SU-DHL-6 (cell line): ENCODE results near the gene NUTM1.

ENCODE experiments used
- H2AFZ ChIP-seq: fragments of 200-600 bp; sonication (generic); 2 replicates; pipeline ENCODE4 v1.6.1; 2014; ENCODE audit warnings: low read depth, mild to moderate bottlenecking, moderate library complexity, mixed read lengths, antibody characterized with exemption, low read length; ENCODE audit not compliant: severe bottlenecking
- H3F3A ChIP-seq: fragments of 200-600 bp; shearing (Covaris generic); 2 replicates; pipeline ENCODE4 v1.6.0; 2016; ENCODE audit warnings: antibody characterized with exemption, mild to moderate bottlenecking; ENCODE audit not compliant: insufficient read depth
- H3K27ac ChIP-seq: fragments of 200-600 bp; sonication (generic); 2 replicates; pipeline ENCODE4 v1.5.1; 2016; ENCODE audit warnings: low read depth, mild to moderate bottlenecking, low read length, moderate library complexity, mixed read lengths
- H3K27me3 ChIP-seq: fragments of 200-600 bp; sonication (generic), shearing (Covaris generic); 2 replicates; pipeline ENCODE4 v1.6.0; 2014; ENCODE audit warnings: mild to moderate bottlenecking, low read length
- H3K36me3 ChIP-seq: fragments of 200-600 bp; sonication (generic); 2 replicates; pipeline ENCODE4 v1.6.1; 2014; ENCODE audit warnings: mild to moderate bottlenecking, low read length, mixed read lengths
- H3K4me2 ChIP-seq: fragments of 300-600, 200-600 bp; shearing (Covaris generic), sonication (generic); 2 replicates; pipeline ENCODE4 v1.6.0; 2014; ENCODE audit warnings: low read length, low read depth, mild to moderate bottlenecking; ENCODE audit not compliant: poor library complexity, severe bottlenecking
- H3K4me3 ChIP-seq: fragments of 200-600 bp; sonication (generic); 2 replicates; pipeline ENCODE4 v1.5.1; 2014; ENCODE audit warnings: antibody characterized with exemption, low read length, mild to moderate bottlenecking, mixed read lengths; ENCODE audit not compliant: insufficient read depth, poor library complexity, severe bottlenecking
- H3K79me2 ChIP-seq: fragments of 200-600 bp; sonication (generic); 2 replicates; pipeline ENCODE4 v1.6.1; 2014; ENCODE audit warnings: mild to moderate bottlenecking, low read length, moderate library complexity; ENCODE audit not compliant: insufficient read depth
- H3K9ac ChIP-seq: fragments of 200-600 bp; sonication (generic); 2 replicates; pipeline ENCODE4 v1.7.0; 2014; ENCODE audit warnings: mild to moderate bottlenecking, low read length
- H3K9me2 ChIP-seq: fragments of 200-600 bp; sonication (generic); replicated peaks from 2 replicates; pipeline ENCODE4 v1.6.1; 2014; ENCODE audit warnings: low read length; ENCODE audit not compliant: insufficient read depth
- H3K9me3 ChIP-seq: fragments of 200-600 bp; sonication (generic); 2 replicates; pipeline ENCODE4 v1.6.1; 2014; ENCODE audit warnings: low read length, mixed read lengths; ENCODE audit not compliant: insufficient read depth
- H4K20me1 ChIP-seq: fragments of 200-600 bp; sonication (generic); 2 replicates; pipeline ENCODE4 v1.6.1; 2014; ENCODE audit warnings: low read depth, mild to moderate bottlenecking, antibody characterized with exemption, low read length, moderate library complexity, mixed read lengths
- EZH2phosphoT487 ChIP-seq: fragments of 200-600 bp; sonication (generic), shearing (Covaris generic); conservative IDR thresholded peaks from 2 replicates; pipeline ENCODE4 v1.6.1; 2018; ENCODE audit warnings: mild to moderate bottlenecking, antibody characterized with exemption, low read length, moderate library complexity, mixed read lengths
- TF ChIP-seq, protein P1 (sequence below): fragments of 200-600 bp; sonication (generic); IDR thresholded peaks from one replicate; pipeline ENCODE4 v1.5.1; 2017; ENCODE audit warnings: antibody characterized with exemption, mild to moderate bottlenecking, low read length, moderate library complexity; ENCODE audit not compliant: insufficient read depth, poor library complexity, severe bottlenecking

Gene NUTM1

DNA sequence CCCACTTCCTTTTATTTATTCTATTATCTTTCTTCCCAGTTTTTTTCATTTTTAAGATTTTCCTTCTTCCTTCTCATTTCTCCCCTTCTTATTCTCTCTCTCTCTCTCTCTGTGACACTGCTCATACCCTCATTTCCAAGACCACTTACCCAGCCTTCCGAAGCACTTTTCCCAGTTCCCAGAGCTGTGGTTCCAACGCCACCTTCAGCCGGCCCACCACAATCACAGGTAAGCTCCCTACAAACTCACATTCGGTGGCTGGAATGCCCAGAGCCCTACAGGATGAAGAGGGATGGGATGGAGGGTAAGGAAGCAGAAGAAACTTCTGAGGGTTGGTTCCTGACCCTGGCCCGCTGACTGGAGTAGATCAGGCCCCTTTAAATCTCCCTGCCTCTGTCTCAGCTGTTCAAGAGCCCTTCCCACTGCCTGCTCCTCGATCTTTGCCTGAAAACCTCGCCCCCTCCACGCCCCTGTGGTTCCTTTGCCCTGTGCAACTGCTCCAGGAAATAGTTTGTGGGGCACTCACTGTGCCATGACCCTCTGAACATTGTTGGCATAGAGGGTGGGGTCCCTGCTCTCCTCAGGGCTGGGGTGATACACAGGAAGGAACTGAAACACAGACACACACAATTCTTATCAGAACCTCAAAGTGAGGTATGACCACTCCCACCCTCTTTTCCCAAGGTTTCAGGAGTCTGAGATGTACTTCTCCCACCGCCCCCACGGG lies 19.1 kb downstream of the NUTM1 start:
- Histone ChIP-seq H3K79me2 (peaks cover 18% of the 10 kb centered on the region; the same call in 1 of the 2 replicates), H3K4me2 (no peak overlapping the region), H2AFZ (no peak overlapping the region), H3K9me2 (no peaks in the 10 kb centered on the region), H3K27me3 (no peaks in the 10 kb centered on the region), H3K27ac (no peak overlapping the region), H4K20me1 (no peaks in the 10 kb centered on the region), H3K9ac (no peak overlapping the region), H3K4me3 (no peak overlapping the region), H3K9me3 (no peaks in the 10 kb centered on the region), H3F3A (no peaks in the 10 kb centered on the region), H3K36me3 (no peaks in the 10 kb centered on the region)
- TF ChIP-seq, protein P1, sequence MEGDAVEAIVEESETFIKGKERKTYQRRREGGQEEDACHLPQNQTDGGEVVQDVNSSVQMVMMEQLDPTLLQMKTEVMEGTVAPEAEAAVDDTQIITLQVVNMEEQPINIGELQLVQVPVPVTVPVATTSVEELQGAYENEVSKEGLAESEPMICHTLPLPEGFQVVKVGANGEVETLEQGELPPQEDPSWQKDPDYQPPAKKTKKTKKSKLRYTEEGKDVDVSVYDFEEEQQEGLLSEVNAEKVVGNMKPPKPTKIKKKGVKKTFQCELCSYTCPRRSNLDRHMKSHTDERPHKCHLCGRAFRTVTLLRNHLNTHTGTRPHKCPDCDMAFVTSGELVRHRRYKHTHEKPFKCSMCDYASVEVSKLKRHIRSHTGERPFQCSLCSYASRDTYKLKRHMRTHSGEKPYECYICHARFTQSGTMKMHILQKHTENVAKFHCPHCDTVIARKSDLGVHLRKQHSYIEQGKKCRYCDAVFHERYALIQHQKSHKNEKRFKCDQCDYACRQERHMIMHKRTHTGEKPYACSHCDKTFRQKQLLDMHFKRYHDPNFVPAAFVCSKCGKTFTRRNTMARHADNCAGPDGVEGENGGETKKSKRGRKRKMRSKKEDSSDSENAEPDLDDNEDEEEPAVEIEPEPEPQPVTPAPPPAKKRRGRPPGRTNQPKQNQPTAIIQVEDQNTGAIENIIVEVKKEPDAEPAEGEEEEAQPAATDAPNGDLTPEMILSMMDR = no peak
- TF ChIP-seq EZH2phosphoT487 = no peak

DNA sequence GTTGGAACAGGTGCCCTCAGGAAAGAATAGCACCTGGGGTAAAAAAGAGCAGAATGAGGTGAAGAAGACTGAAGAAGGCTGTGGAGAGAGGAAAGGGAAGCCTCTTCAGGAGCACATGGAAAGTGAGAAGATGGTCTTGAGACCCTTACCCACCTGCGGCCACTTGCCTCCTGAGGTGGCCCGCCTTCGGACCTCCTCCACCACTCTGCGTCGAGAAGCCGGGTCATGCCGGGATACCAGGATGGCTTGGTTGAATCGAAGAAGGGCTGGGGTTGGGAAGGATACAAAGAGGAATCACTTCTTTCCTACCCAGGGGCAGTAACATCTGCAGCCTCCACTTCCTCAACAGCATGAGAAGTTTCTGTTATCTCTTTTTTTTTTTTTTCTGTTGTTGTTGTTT lies 20.9 kb downstream of the NUTM1 start:
- no peaks in the 10 kb centered on the region for H3K9me2 ChIP-seq
- H3K36me3 ChIP-seq = no peaks in the 10 kb centered on the region
- H3K9ac ChIP-seq = no peak overlapping the region
- H3F3A ChIP-seq = peaks cover 5% of the 10 kb centered on the region
- H2AFZ ChIP-seq = no peak overlapping the region
- H3K4me3 ChIP-seq = no peak overlapping the region
- no peaks in the 10 kb centered on the region for H4K20me1 ChIP-seq
- peaks cover 18% of the 10 kb centered on the region; the same call in 1 of the 2 replicates for H3K79me2 ChIP-seq
- H3K4me2 ChIP-seq = no peak overlapping the region
- no peaks in the 10 kb centered on the region for H3K27me3 ChIP-seq
- no peak overlapping the region for H3K27ac ChIP-seq
- no peaks in the 10 kb centered on the region for H3K9me3 ChIP-seq
- TF ChIP-seq, protein P1 = no peak
- no peak for TF ChIP-seq EZH2phosphoT487

DNA sequence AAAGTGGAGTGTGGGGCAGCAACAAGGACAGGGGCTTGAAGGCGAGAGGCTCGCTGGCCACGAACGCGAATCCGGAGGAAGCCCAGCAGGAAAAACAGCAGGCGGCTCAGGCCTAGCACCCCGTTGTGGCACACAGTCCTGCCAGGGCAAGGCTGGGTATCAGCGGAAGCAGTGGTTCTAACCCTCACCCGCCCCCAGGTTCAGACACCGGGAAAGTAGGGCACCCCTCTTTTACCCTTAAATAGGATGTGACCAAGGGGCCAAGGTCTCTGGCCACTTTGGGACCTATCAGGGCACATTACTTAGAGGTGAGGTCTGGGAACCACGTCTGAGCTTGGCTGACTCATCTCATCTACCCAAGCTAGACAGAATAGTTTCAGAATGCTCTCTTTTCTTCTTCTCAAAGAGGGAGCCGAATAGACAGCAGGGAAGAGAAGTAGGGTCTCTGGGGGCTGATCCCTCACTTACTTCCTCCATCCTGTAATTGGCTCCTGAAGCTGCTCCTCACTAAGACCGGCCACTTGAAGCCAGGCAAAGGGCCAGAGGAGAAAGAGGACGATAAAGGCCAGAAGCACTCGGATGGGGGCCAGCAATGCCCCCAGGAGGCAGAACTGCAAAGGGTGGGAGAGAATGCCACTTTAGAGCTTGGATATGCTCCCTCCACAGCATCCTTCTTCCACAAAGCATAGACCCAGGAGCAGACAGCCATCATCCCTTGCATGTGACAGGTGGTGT lies 22.1 kb downstream of the NUTM1 start:
- Histone ChIP-seq H3F3A (peaks cover 5% of the 10 kb centered on the region), H3K27ac (no peak overlapping the region)

More for the DNA sequence above, 22.1 kb downstream of the NUTM1 start:
- no peak for TF ChIP-seq EZH2phosphoT487
- TF ChIP-seq, protein P1 = no peak
- H3K9me3 ChIP-seq = no peaks in the 10 kb centered on the region
- no peak overlapping the region for H2AFZ ChIP-seq
- H4K20me1 ChIP-seq = no peaks in the 10 kb centered on the region
- H3K79me2 ChIP-seq = peaks cover 18% of the 10 kb centered on the region; the same call in 1 of the 2 replicates
- H3K36me3 ChIP-seq = no peaks in the 10 kb centered on the region
- peak overlapping the region; percentile 88; the same call in 1 of the 2 replicates for H3K9ac ChIP-seq
- H3K9me2 ChIP-seq = no peaks in the 10 kb centered on the region
- peak overlapping the region; percentile 74 for H3K4me2 ChIP-seq
- no peaks in the 10 kb centered on the region for H3K27me3 ChIP-seq
- peak overlapping the region; percentile 89 for H3K4me3 ChIP-seq
